Neural cell (in vitro differentiated cells): Measurements from ENCODE around the gene ATP2B1. TPM values are rescaled to one million over a fixed set of nuclear protein-coding genes. Genes with fewer than 3 reads are reported as not detected.

Source experiments
- H2AFZ ChIP-seq: fragments of 200-600, 300-800 bp; sonication (generic), shearing (Covaris generic); 2 replicates; pipeline ENCODE4 v1.6.0; 2014; ENCODE audit warnings: low read depth, mild to moderate bottlenecking, antibody characterized with exemption, low read length, moderate library complexity
- H3F3A ChIP-seq: fragments of 200-600 bp; shearing (Covaris generic); 2 replicates; pipeline ENCODE4 v1.6.1; 2016; ENCODE audit warnings: mild to moderate bottlenecking, moderate library complexity, mixed read lengths, antibody characterized with exemption, low read length; ENCODE audit not compliant: insufficient read depth, poor library complexity, severe bottlenecking
- H3K27ac ChIP-seq: fragments of 200-600, 300-800 bp; sonication (generic), shearing (Covaris generic); 2 replicates; pipeline ENCODE4 v1.5.1; 2014; ENCODE audit warnings: mild to moderate bottlenecking, low read length, moderate library complexity
- H3K27me3 ChIP-seq: fragments of 300-800, 200-600 bp; sonication (generic), shearing (Covaris generic); 2 replicates; pipeline ENCODE4 v1.6.0; 2014; ENCODE audit warnings: mild to moderate bottlenecking, low read depth, low read length, moderate library complexity; ENCODE audit not compliant: insufficient read depth
- H3K36me3 ChIP-seq: fragments of 300-800, 200-600 bp; sonication (generic), shearing (Covaris generic); 2 replicates; pipeline ENCODE4 v1.5.1; 2014; ENCODE audit warnings: mild to moderate bottlenecking, antibody characterized with exemption, low read length, moderate library complexity; ENCODE audit not compliant: insufficient read depth
- H3K4me2 ChIP-seq: fragments of 300-800, 200-600 bp; sonication (generic), shearing (Covaris generic); 2 replicates; pipeline ENCODE4 v1.6.0; 2014; ENCODE audit warnings: mild to moderate bottlenecking, low read length
- H3K4me3 ChIP-seq: fragments of 300-800, 200-600 bp; sonication (generic), shearing (Covaris generic); 2 replicates; pipeline ENCODE4 v1.5.1; 2014; ENCODE audit warnings: mild to moderate bottlenecking, low read length, moderate library complexity
- H3K79me2 ChIP-seq: fragments of 200-600 bp; shearing (Covaris generic); replicated peaks from 2 replicates; pipeline ENCODE4 v1.6.0; 2014; ENCODE audit warnings: mild to moderate bottlenecking, low read length, moderate library complexity; ENCODE audit not compliant: insufficient read depth
- H3K9ac ChIP-seq: fragments of 300-800, 200-600 bp; sonication (generic), shearing (Covaris generic); 2 replicates; pipeline ENCODE4 v1.6.1; 2016; ENCODE audit warnings: mild to moderate bottlenecking, low read length, mixed read lengths
- H3K9me2 ChIP-seq: fragments of 200-600 bp; shearing (Covaris generic); 2 replicates; pipeline ENCODE4 v1.6.1; 2016; ENCODE audit warnings: mild to moderate bottlenecking, low read length, mixed read lengths; ENCODE audit not compliant: insufficient read depth
- H3K9me3 ChIP-seq: fragments of 200-600, 300-800 bp; sonication (generic), shearing (Covaris generic); 2 replicates; pipeline ENCODE4 v1.6.1; 2016; ENCODE audit warnings: mild to moderate bottlenecking, mixed run types, low read length, moderate library complexity, mixed read lengths
- H4K20me1 ChIP-seq: fragments of 200-600 bp; shearing (Covaris generic); 2 replicates; pipeline ENCODE4 v1.6.1; 2016; ENCODE audit warnings: mild to moderate bottlenecking, mixed run types; ENCODE audit not compliant: insufficient read depth
- CTCF ChIP-seq: fragments of 450-650 bp; IDR thresholded peaks from 2 replicates; pipeline ENCODE4 v1.5.1; 2014; ENCODE audit warnings: antibody characterized with exemption, mild to moderate bottlenecking, moderate library complexity; ENCODE audit not compliant: poor library complexity, severe bottlenecking
- EP300 ChIP-seq: fragments of 450-650 bp; conservative IDR thresholded peaks from 2 replicates; pipeline ENCODE4 v1.6.1; 2014; ENCODE audit warnings: antibody characterized with exemption, mild to moderate bottlenecking, moderate library complexity; ENCODE audit not compliant: poor library complexity, severe bottlenecking
- EZH2 ChIP-seq: fragments of 200-600, 300-800 bp; shearing (Covaris generic), sonication (generic); IDR thresholded peaks from 2 replicates; pipeline ENCODE4 v1.6.1; 2014; ENCODE audit warnings: antibody characterized with exemption, low read length, borderline replicate concordance, mild to moderate bottlenecking; ENCODE audit not compliant: insufficient read depth, poor library complexity, severe bottlenecking
- MXI1 ChIP-seq: fragments of 450-650 bp; conservative IDR thresholded peaks from 2 replicates; pipeline ENCODE4 v1.6.1; 2014; ENCODE audit warnings: antibody characterized with exemption, mild to moderate bottlenecking; ENCODE audit not compliant: poor library complexity, severe bottlenecking
- POLR2AphosphoS5 ChIP-seq: IDR thresholded peaks from 2 replicates; pipeline ENCODE4 v1.6.1; 2012
- RAD21 ChIP-seq: fragments of 450-650 bp; conservative IDR thresholded peaks from 2 replicates; pipeline ENCODE4 v1.6.1; 2014; ENCODE audit warnings: antibody characterized with exemption, mild to moderate bottlenecking, moderate library complexity
- REST ChIP-seq: IDR thresholded peaks from 2 replicates; pipeline ENCODE4 v1.6.1; 2012; ENCODE audit warnings: borderline replicate concordance
- SMC3 ChIP-seq: fragments of 450-650 bp; conservative IDR thresholded peaks from 2 replicates; pipeline ENCODE4 v1.6.1; 2014; ENCODE audit warnings: antibody characterized with exemption, mild to moderate bottlenecking, moderate library complexity; ENCODE audit not compliant: poor library complexity
- TAF1 ChIP-seq: IDR thresholded peaks from 2 replicates; pipeline ENCODE4 v1.6.1; 2012; ENCODE audit warnings: low read depth
- polyA plus RNA-seq: library from polyadenylated mRNA; depleted of rRNA; stranded (reverse); fragments of >200 nt; gene quantifications from 2 replicates; pipeline ENCODE4 v1.2.3, GENCODE V29; 2014

ATP2B1 gene
- polyA plus RNA-seq, 1 donor from 2014 or later: 139 TPM

GRCh38 chr12:89753997-89754396, 45.4 kb upstream of the ATP2B1 start:
- no peak for TF ChIP-seq RAD21
- TF ChIP-seq MXI1: no peak
- TF ChIP-seq POLR2AphosphoS5: no peak
- TF ChIP-seq EP300: no peak
- TF ChIP-seq CTCF: no peak
- no peak for TF ChIP-seq TAF1
- TF ChIP-seq REST: no peak
- TF ChIP-seq EZH2: no peak
- TF ChIP-seq SMC3: no peak
- Histone ChIP-seq H4K20me1 (no peaks in the 10 kb centered on the region), H3K9ac (no peak overlapping the region)

GRCh38 chr12:89752341-89752740, 43.7 kb upstream of the ATP2B1 start:
- Histone ChIP-seq H3K4me2 (no peak overlapping the region), H3K9ac (no peak overlapping the region), H3K27ac (no peak overlapping the region), H2AFZ (no peak overlapping the region), H3K36me3 (no peaks in the 10 kb centered on the region), H3K9me2 (no peaks in the 10 kb centered on the region), H4K20me1 (no peaks in the 10 kb centered on the region), H3K4me3 (no peak overlapping the region), H3F3A (no peaks in the 10 kb centered on the region), H3K79me2 (no peaks in the 10 kb centered on the region), H3K9me3 (no peaks in the 10 kb centered on the region), H3K27me3 (no peaks in the 10 kb centered on the region)
- no peak for TF ChIP-seq CTCF
- no peak for TF ChIP-seq REST
- TF ChIP-seq RAD21: no peak
- TF ChIP-seq TAF1: no peak
- TF ChIP-seq EP300: no peak
- no peak for TF ChIP-seq MXI1
- TF ChIP-seq SMC3: no peak

More at GRCh38 chr12:89753997-89754396, 45.4 kb upstream of the ATP2B1 start:
- Histone ChIP-seq H3K9me3 (no peaks in the 10 kb centered on the region), H3K9me2 (no peaks in the 10 kb centered on the region), H3K79me2 (no peaks in the 10 kb centered on the region), H2AFZ (no peak overlapping the region), H3K36me3 (no peaks in the 10 kb centered on the region), H3K4me3 (no peak overlapping the region), H3K27ac (no peak overlapping the region), H3K4me2 (no peak overlapping the region), H3K27me3 (no peaks in the 10 kb centered on the region), H3F3A (no peaks in the 10 kb centered on the region)
